DOHH2 (cell line): ENCODE results near the gene NAPB.

Experiments used
- H3F3A ChIP-seq: fragments of 200-600 bp; sonication (generic), shearing (Covaris generic); 2 replicates; pipeline ENCODE4 v1.6.0; 2016; ENCODE audit warnings: antibody characterized with exemption, mild to moderate bottlenecking; ENCODE audit not compliant: control insufficient read depth, insufficient read depth
- H3K27ac ChIP-seq: fragments of 200-600 bp; sonication (generic); 2 replicates; pipeline ENCODE4 v1.5.1; 2014; ENCODE audit warnings: low read depth, mild to moderate bottlenecking, low read length, moderate library complexity
- H3K27me3 ChIP-seq: fragments of 200-600 bp; sonication (generic); 2 replicates; pipeline ENCODE4 v1.6.1; 2014; ENCODE audit warnings: mild to moderate bottlenecking, low read length, mixed read lengths; ENCODE audit not compliant: control insufficient read depth
- H3K36me3 ChIP-seq: fragments of 200-600 bp; sonication (generic); 2 replicates; pipeline ENCODE4 v1.6.1; 2014; ENCODE audit warnings: mild to moderate bottlenecking, low read length, moderate library complexity, mixed read lengths; ENCODE audit not compliant: control insufficient read depth
- H3K4me1 ChIP-seq: fragments of 200-600 bp; sonication (generic); 2 replicates; pipeline ENCODE4 v1.6.1; 2014; ENCODE audit warnings: mild to moderate bottlenecking, low read length, mixed read lengths; ENCODE audit not compliant: control insufficient read depth
- H3K4me2 ChIP-seq: fragments of 200-600 bp; sonication (generic); 2 replicates; pipeline ENCODE4 v1.6.0; 2014; ENCODE audit warnings: mild to moderate bottlenecking, low read length, moderate library complexity
- H3K4me3 ChIP-seq: fragments of 200-600 bp; sonication (generic); 2 replicates; pipeline ENCODE4 v1.5.1; 2014; ENCODE audit warnings: mild to moderate bottlenecking, low read length, mixed read lengths
- H3K79me2 ChIP-seq: fragments of 200-600 bp; sonication (generic); 2 replicates; pipeline ENCODE4 v1.6.1; 2014; ENCODE audit warnings: mild to moderate bottlenecking, low read length, mixed read lengths; ENCODE audit not compliant: control insufficient read depth
- H3K9me2 ChIP-seq: fragments of 200-600 bp; sonication (generic); replicated peaks from 2 replicates; pipeline ENCODE4 v1.6.1; 2014; ENCODE audit warnings: mild to moderate bottlenecking, low read length, mixed read lengths; ENCODE audit not compliant: control insufficient read depth
- H3K9me3 ChIP-seq: fragments of 200-600 bp; sonication (generic); 2 replicates; pipeline ENCODE4 v1.6.1; 2014; ENCODE audit warnings: antibody characterized with exemption, low read length, mixed read lengths; ENCODE audit not compliant: control insufficient read depth, insufficient read depth
- H4K20me1 ChIP-seq: fragments of 200-600 bp; sonication (generic); 2 replicates; pipeline ENCODE4 v1.6.0; 2014; ENCODE audit warnings: low read depth, mild to moderate bottlenecking, antibody characterized with exemption, low read length, moderate library complexity; ENCODE audit not compliant: control insufficient read depth, insufficient read depth
- EZH2phosphoT487 ChIP-seq: fragments of 200-600 bp; sonication (generic); IDR thresholded peaks from 2 replicates; pipeline ENCODE4 v1.6.1; 2017; ENCODE audit warnings: borderline replicate concordance, mild to moderate bottlenecking, antibody characterized with exemption, low read length, moderate library complexity, mixed read lengths
- TF ChIP-seq, protein P1 (sequence below): fragments of 200-600 bp; sonication (generic); IDR thresholded peaks from one replicate; pipeline ENCODE4 v1.5.1; 2014; ENCODE audit warnings: antibody characterized with exemption, mild to moderate bottlenecking, low read depth, low read length; ENCODE audit not compliant: poor library complexity, severe bottlenecking

NAPB gene

DNA sequence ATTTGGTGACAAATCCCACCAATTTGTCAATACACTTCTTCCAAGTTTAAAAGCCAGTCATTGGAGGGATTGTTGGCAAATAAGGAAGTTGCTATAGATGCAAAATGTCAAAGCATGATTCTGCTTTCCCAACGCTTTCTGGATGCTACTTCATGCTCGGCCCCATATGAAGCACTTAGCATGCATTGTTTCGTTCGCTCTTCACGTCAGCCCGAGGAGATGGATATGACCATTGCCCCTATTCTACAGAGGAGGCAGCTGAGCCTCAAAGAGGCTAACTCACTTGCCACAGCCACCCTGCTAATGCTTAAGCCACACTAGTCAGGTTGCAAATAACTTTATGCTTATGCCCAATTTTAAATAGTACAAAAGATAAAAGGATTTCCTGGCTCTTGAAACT is 73.5 kb downstream of the NAPB start:
- Histone ChIP-seq H3K27ac (no peak overlapping the region), H3K9me2 (no peaks in the 10 kb centered on the region), H3K4me3 (no peak overlapping the region), H3F3A (no peaks in the 10 kb centered on the region), H4K20me1 (peaks cover 7% of the 10 kb centered on the region), H3K4me1 (peaks cover 21% of the 10 kb centered on the region), H3K4me2 (no peak overlapping the region), H3K27me3 (no peaks in the 10 kb centered on the region), H3K79me2 (peaks cover 37% of the 10 kb centered on the region), H3K9me3 (no peaks in the 10 kb centered on the region), H3K36me3 (peaks cover 13% of the 10 kb centered on the region)
- TF ChIP-seq, protein P1, sequence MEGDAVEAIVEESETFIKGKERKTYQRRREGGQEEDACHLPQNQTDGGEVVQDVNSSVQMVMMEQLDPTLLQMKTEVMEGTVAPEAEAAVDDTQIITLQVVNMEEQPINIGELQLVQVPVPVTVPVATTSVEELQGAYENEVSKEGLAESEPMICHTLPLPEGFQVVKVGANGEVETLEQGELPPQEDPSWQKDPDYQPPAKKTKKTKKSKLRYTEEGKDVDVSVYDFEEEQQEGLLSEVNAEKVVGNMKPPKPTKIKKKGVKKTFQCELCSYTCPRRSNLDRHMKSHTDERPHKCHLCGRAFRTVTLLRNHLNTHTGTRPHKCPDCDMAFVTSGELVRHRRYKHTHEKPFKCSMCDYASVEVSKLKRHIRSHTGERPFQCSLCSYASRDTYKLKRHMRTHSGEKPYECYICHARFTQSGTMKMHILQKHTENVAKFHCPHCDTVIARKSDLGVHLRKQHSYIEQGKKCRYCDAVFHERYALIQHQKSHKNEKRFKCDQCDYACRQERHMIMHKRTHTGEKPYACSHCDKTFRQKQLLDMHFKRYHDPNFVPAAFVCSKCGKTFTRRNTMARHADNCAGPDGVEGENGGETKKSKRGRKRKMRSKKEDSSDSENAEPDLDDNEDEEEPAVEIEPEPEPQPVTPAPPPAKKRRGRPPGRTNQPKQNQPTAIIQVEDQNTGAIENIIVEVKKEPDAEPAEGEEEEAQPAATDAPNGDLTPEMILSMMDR: no peak
- TF ChIP-seq EZH2phosphoT487: no peak

DNA sequence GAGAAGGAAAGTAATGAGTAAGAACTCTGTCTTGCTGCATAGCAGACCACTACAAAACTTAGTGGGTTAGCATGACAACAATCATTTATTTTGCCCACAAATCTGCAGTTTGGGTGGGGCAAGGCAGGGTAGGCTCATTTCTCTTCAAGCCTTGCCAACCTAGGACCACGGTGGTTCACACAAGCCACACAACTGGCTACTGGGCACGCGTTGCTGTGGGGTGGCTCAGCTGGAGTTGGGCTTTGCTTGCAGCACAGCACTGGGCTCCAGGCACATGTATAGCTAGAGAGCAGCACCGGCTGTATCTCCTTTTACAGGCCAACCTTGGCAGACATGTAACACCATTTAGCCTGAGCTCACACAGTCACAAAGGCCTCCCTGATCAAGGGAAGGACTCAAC is 75.3 kb downstream of the NAPB start:
- Histone ChIP-seq H3K36me3 (peaks cover 4% of the 10 kb centered on the region), H3K4me3 (no peak overlapping the region), H3K79me2 (peaks cover 20% of the 10 kb centered on the region), H3K27ac (no peak overlapping the region), H3K4me2 (no peak overlapping the region), H4K20me1 (no peaks in the 10 kb centered on the region), H3K27me3 (no peaks in the 10 kb centered on the region), H3F3A (no peaks in the 10 kb centered on the region), H3K4me1 (peaks cover 11% of the 10 kb centered on the region), H3K9me2 (no peaks in the 10 kb centered on the region), H3K9me3 (no peaks in the 10 kb centered on the region)
- TF ChIP-seq, protein P1: no peak
- no peak for TF ChIP-seq EZH2phosphoT487

DNA sequence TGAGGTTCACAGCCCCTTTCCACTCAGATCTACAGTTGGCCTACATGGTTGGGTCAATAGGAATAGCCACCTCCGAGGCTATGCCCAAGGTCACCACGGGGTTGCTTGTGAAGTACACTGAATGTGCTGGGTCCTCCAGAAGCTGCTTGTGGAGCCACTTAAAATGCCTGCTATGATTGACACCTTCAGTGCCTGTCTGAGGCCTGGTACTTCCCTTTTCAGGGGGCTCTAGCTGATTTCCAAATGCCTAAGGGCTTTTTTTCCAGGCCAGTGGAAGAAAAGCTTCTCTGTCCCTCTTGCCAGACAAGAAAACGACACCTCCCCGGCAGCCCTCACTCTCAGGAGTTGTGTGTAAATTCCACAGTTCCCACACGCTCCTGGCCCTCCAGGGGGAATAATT is 77.0 kb downstream of the NAPB start:
- no peak overlapping the region for H3K27ac ChIP-seq
- H3K9me2 ChIP-seq: no peaks in the 10 kb centered on the region
- H3K9me3 ChIP-seq: no peaks in the 10 kb centered on the region
- H3K4me3 ChIP-seq: no peak overlapping the region
- H3K4me1 ChIP-seq: peaks cover 9% of the 10 kb centered on the region
- H3K4me2 ChIP-seq: no peak overlapping the region
- H3K36me3 ChIP-seq: no peaks in the 10 kb centered on the region
- H3K27me3 ChIP-seq: no peaks in the 10 kb centered on the region
- no peaks in the 10 kb centered on the region for H4K20me1 ChIP-seq
- H3K79me2 ChIP-seq: peaks cover 13% of the 10 kb centered on the region
- no peaks in the 10 kb centered on the region for H3F3A ChIP-seq
- TF ChIP-seq, protein P1: no peak
- TF ChIP-seq EZH2phosphoT487: no peak

DNA sequence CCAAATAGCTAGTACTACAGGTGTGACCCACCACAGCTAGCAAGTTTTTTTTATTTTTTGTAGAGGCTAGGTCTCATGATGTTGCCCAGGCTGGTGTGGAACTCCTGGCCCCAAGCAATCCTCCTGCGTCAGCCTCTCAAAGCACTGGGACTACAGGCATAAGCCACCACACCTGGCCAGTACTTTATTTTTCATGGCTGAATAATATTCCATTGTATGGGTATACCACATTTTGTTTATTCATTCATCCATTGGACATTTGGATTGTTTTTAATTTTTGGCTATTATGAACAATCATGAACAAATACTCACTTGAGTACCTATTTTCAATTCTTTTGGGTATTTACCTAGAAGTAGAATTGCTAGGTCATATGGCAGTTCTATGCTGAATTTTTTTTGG is 77.7 kb downstream of the NAPB start:
- Histone ChIP-seq H3K9me2 (no peaks in the 10 kb centered on the region), H3K36me3 (no peaks in the 10 kb centered on the region), H3K27me3 (no peaks in the 10 kb centered on the region), H3K27ac (no peak overlapping the region), H3K4me1 (peaks cover 1% of the 10 kb centered on the region), H4K20me1 (no peaks in the 10 kb centered on the region), H3F3A (no peaks in the 10 kb centered on the region), H3K79me2 (peaks cover 5% of the 10 kb centered on the region), H3K9me3 (no peaks in the 10 kb centered on the region), H3K4me2 (no peak overlapping the region), H3K4me3 (no peak overlapping the region)
- no peak for TF ChIP-seq EZH2phosphoT487
- TF ChIP-seq, protein P1: no peak
